NOMO-1 treated with dmso at 0.1 percent for 144 hours (cell line): ENCODE measurements around the gene HAUS2.
"Not testable (repeated sequence)": the region's sequence is repeated elsewhere in the genome, so short reads cannot be mapped to it uniquely, and the experiment has no call there.

Source experiments
- DNase-seq: peaks from one replicate; lab custom pipeline; 2025; ENCODE audit not compliant: unreplicated experiment; lab: John Stamatoyannopoulos, UW

HAUS2 gene

GRCh38 chr15:42575188-42576039 lies 26.8 kb downstream of the HAUS2 start, which contains the start of gene STARD9:
TSS of gene STARD9 (plus strand) at chr15:42575606. CDS start at chr15:42575716, 110 bp downstream.
- DNase-seq = peak; percentile 97

GRCh38 chr15:42576040-42576594 lies 27.5 kb downstream of the HAUS2 start:
- no peak for DNase-seq

GRCh38 chr15:42576776-42577175 lies 28.1 kb downstream of the HAUS2 start:
- DNase-seq = no peak

- DNase-seq = no peak
Measured at GRCh38 chr15:42577514-42578031, 28.9 kb downstream of the HAUS2 start.

GRCh38 chr15:42578984-42579537 lies 30.4 kb downstream of the HAUS2 start:
- no peak for DNase-seq

GRCh38 chr15:42581272-42581730 lies 32.7 kb downstream of the HAUS2 start:
- peak; percentile 76 for DNase-seq

- no peak for DNase-seq
Measured at GRCh38 chr15:42582569-42583375, 34.1 kb downstream of the HAUS2 start.

GRCh38 chr15:42584031-42584765 lies 35.6 kb downstream of the HAUS2 start:
- no peak for DNase-seq

- no peak for DNase-seq
Measured at GRCh38 chr15:42590619-42591237, 42.1 kb downstream of the HAUS2 start.

- DNase-seq = no peak
Measured at GRCh38 chr15:42591238-42591934, 42.7 kb downstream of the HAUS2 start.

GRCh38 chr15:42592716-42593115 lies 44.1 kb downstream of the HAUS2 start:
- no peak for DNase-seq

GRCh38 chr15:42593143-42593542 lies 44.5 kb downstream of the HAUS2 start:
- no peak for DNase-seq

- DNase-seq = no peak
Measured at GRCh38 chr15:42594095-42594494, 45.5 kb downstream of the HAUS2 start.

- no peak for DNase-seq
Measured at GRCh38 chr15:42595626-42596240, 47.1 kb downstream of the HAUS2 start.

- not testable (repeated sequence) for DNase-seq
Measured at GRCh38 chr15:42601316-42601715, 52.7 kb downstream of the HAUS2 start.

GRCh38 chr15:42602501-42602900 lies 53.9 kb downstream of the HAUS2 start:
- DNase-seq = no peak

GRCh38 chr15:42603978-42604377 lies 55.3 kb downstream of the HAUS2 start:
- DNase-seq = no peak

GRCh38 chr15:42604894-42605744 lies 56.5 kb downstream of the HAUS2 start:
- no peak for DNase-seq
